ENCODE data around the gene PPM1E.

GRCh38 chr17:59008737-59009136, 253.1 kb downstream of the PPM1E start:
- TF ChIP-seq CTCF (IDR thresholded peaks at IDR 0.05) = no peak
- no peak for TF ChIP-seq POLR2A (IDR thresholded peaks at IDR 0.05)
